WI38 (cell line): ENCODE measurements around the gene TFAP2E.

Source experiments
- H3K4me3 ChIP-seq: 2 replicates; pipeline ENCODE4 v1.5.1; 2011; ENCODE audit warnings: low read depth, mild to moderate bottlenecking, control low read depth, low read length
- TF ChIP-seq, protein P1 (sequence below): IDR thresholded peaks from 2 replicates; pipeline ENCODE4 v1.5.1; 2012; ENCODE audit warnings: low read depth, mild to moderate bottlenecking, control low read depth, low read length

Gene TFAP2E

DNA sequence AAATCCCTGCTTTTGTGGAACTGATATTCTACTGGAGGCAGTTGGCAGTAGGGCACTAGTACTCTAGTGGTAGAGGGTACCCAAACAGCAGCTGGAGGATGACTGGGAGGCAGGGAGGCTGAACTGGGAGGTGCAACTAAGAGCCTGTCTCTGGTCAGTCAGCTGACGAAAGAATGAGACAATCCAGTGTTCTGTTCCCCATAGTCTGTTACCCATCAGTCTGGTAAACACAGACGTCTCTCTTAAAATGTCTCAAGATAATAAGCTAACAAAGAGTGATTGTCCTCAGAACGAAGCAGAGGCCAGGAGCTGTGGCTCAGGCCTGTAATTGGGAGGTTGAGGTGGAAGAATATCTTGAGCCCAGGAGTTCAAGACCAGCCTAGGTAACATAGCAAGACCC, 30.4 kb downstream of the TFAP2E start:
- no peak overlapping the region for H3K4me3 ChIP-seq
- TF ChIP-seq, protein P1, sequence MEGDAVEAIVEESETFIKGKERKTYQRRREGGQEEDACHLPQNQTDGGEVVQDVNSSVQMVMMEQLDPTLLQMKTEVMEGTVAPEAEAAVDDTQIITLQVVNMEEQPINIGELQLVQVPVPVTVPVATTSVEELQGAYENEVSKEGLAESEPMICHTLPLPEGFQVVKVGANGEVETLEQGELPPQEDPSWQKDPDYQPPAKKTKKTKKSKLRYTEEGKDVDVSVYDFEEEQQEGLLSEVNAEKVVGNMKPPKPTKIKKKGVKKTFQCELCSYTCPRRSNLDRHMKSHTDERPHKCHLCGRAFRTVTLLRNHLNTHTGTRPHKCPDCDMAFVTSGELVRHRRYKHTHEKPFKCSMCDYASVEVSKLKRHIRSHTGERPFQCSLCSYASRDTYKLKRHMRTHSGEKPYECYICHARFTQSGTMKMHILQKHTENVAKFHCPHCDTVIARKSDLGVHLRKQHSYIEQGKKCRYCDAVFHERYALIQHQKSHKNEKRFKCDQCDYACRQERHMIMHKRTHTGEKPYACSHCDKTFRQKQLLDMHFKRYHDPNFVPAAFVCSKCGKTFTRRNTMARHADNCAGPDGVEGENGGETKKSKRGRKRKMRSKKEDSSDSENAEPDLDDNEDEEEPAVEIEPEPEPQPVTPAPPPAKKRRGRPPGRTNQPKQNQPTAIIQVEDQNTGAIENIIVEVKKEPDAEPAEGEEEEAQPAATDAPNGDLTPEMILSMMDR: no peak

DNA sequence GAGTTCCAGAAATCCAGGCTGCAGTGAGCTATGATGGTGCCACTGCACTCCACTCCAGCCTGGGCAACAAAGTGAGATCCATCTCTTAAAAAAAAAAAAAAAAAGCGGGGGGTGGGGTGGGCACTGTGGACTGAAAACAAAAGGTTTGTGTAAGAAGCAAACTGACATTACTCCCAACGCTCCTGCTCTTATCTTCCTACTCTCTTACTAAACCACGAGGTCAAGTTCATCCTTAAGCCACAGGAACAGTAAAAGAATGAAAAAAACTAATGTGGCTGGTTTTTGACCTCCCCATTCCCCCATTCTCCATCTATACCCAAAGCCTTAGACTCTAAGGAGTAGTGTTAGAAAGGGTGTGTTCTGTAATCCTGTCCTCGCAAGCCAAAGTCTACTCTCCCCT, 30.8 kb downstream of the TFAP2E start:
- no peak overlapping the region for H3K4me3 ChIP-seq
- TF ChIP-seq, protein P1: no peak

DNA sequence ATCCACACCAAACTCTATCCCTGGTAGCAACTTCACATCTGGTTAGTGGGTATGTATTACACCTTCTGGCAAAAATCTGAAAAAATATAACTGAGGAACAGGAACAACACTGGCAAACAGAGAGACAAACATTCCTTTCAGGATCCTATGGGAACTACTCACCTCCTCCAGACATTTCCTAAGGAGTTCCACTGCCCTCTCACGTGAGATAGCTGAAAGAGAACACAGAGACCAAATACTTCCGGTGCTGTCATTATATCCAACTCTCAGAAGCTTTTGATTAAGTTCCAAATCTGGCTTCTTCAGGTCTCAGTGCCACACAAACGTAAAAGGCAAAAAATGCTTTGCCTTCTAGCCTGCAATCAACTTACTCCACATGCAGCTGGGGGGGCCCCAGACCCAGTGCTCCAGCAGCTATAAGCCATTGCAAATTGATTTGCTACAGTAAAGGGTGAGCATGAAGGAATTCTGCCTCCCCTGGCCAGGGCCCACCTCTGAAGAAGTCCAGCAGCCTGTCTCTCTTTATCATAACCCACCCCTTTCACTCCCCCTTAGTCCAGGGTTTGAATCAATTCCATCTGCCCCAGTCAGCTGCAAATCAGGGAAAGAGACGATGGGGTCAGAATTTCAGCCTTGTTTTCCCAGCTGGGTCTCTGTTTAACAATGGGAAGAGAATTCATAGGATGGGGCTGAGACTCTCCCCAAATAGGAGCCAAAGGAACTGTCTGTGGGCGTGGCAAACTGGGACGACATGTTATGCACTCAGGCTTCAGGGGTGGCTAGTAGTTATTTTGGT, 32.2 kb downstream of the TFAP2E start:
- TF ChIP-seq, protein P1: no peak
- H3K4me3 ChIP-seq: no peak overlapping the region

DNA sequence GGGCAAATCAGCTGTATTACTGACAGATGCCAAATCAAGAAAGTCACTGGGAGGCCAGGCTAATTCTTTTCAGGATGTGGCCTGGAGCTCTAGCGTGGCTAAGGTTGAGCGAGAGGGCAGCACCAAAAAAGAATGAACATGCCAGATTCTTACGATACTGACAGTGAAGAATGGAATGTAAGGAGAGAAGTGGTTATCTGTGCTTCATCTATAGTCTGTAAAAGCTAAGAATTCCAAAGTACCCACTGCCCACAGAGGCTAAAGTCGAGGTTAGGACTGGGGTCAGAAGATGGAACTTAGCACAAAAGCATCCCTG, 32.7 kb downstream of the TFAP2E start:
- TF ChIP-seq, protein P1: no peak

DNA sequence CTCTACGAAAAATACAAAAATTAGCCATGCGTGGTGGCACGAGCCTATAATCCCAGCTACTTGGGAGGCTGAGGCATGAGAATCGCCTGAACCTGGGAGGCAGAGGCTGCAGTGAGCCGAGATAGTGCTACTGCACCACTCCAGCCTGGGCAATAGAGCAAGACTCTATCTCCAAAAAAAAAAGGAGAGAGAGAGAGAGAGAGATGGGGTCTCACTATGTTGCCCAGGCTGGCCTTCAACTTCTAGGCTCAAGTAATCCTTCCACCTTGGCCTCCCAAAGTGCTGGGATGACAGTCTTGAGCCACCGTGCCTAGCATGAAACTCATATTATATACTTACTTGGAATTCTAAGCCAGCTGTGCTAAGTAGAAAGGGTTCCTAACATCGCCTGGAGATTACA, 38.5 kb downstream of the TFAP2E start:
- TF ChIP-seq, protein P1: no peak
- no peak overlapping the region for H3K4me3 ChIP-seq

More for the DNA sequence above, 32.7 kb downstream of the TFAP2E start:
- no peak overlapping the region for H3K4me3 ChIP-seq

DNA sequence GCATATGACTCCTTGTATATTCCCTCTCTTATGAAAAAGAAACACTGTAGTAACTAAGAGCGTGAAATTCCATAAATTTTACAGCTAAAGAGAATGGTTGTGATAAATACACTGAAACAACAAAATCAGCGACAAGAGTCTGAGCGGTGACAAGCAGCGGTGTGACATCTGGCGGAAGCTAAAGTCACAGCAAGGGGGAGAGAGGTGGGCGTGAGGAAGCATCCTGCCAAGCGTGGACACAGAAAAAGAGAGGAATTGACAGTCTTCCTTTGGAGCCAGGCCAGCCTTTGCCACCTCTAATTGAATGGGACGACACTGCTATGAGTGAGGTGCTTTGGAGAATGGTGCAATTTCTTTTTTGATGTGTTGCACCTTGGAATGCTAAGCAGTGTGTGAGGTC, 42.3 kb downstream of the TFAP2E start:
- no peak overlapping the region for H3K4me3 ChIP-seq
- TF ChIP-seq, protein P1: no peak

DNA sequence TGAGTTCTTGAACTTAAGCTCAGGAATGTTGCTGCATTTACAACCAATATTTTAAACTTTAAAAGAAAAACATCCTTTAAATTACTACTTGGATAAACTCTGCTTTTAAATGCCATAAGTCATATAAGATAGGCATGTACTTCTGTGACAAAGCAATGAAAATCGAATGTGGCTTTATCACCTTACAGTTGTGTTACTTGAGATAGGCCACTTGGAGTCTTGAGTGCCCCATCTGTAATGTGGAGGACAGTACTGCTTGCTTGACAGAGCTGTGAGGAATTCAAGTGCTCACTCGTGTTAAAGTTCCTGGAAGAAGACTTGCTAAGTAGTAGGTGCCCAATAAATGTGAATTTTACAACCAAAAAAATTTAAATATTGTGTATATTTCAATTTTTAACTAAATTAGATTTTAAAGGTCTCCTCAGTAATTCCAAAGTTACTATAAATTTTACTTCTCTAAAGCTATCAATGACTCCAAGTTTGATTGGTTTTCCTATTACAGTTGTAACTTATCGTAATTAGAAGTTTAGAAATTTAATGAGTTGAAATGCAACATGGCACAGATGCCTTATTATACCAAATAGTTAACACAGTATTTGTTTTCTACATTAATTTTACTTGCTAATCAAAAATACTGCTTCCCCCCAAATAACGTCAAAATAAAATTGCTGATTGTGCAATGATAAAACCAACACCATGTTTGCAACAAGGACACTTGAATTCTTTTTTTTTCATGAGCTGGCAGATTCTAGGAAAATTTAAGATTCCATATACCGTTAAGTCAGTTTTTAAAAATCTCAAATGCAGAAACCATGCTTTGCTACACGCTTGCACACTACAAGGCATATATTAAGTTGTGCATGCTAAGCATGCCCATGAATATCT, 46.4 kb downstream of the TFAP2E start:
- TF ChIP-seq, protein P1: no peak
- H3K4me3 ChIP-seq: no peak overlapping the region
